NCI-H748 treated with DMSO at 0.1 percent for 48 hours (cell line): ENCODE measurements around the gene SERINC4.

ENCODE experiments used
- DNase-seq: peaks from one replicate; lab custom pipeline; 2025; lab: John Stamatoyannopoulos, UW

The SERINC4 gene

GRCh38 chr15:43796566-43796965 is 3.5 kb downstream of the SERINC4 start:
- no peak for DNase-seq

- DNase-seq = no peak
These were observed 4.0 kb downstream of the SERINC4 start for GRCh38 chr15:43795997-43796396.

- DNase-seq = no peak
These were observed 4.8 kb downstream of the SERINC4 start for GRCh38 chr15:43795197-43795596.

- DNase-seq = no peak
These were observed 5.6 kb downstream of the SERINC4 start for GRCh38 chr15:43794269-43795037.

GRCh38 chr15:43793647-43794046 is 6.4 kb downstream of the SERINC4 start:
- no peak for DNase-seq

GRCh38 chr15:43792761-43793476 is 7.1 kb downstream of the SERINC4 start:
- no peak for DNase-seq

GRCh38 chr15:43791993-43792760 is 7.8 kb downstream of the SERINC4 start, which contains the start of gene SERF2:
TSS of gene SERF2 (plus strand) at chr15:43792320. CDS start at chr15:43792377, 57 bp downstream.
- peak; percentile 83 for DNase-seq

- no peak for DNase-seq
These were observed 10.6 kb downstream of the SERINC4 start for GRCh38 chr15:43789409-43789808.

GRCh38 chr15:43779016-43779415 is 21.0 kb downstream of the SERINC4 start:
- DNase-seq = no peak

GRCh38 chr15:43777267-43777914 is 22.6 kb downstream of the SERINC4 start:
- DNase-seq = peak; percentile 49

GRCh38 chr15:43776718-43777266 is 23.2 kb downstream of the SERINC4 start, which contains the start of gene ELL3:
TSS of gene ELL3 (minus strand) at chr15:43776966. CDS start at chr15:43776901, 65 bp downstream.
- DNase-seq = peak; percentile 49

GRCh38 chr15:43776101-43776717 is 23.8 kb downstream of the SERINC4 start:
- DNase-seq = no peak

GRCh38 chr15:43775411-43775965 is 24.5 kb downstream of the SERINC4 start:
- DNase-seq = no peak

- no peak for DNase-seq
These were observed 26.0 kb downstream of the SERINC4 start for GRCh38 chr15:43774062-43774461.

- DNase-seq = no peak
These were observed 27.4 kb downstream of the SERINC4 start for GRCh38 chr15:43772624-43773023.

GRCh38 chr15:43771816-43772215 is 28.2 kb downstream of the SERINC4 start:
- no peak for DNase-seq

- DNase-seq = peak; percentile 5
These were observed 30.3 kb downstream of the SERINC4 start for GRCh38 chr15:43769584-43770228.

GRCh38 chr15:43763819-43764446 is 36.1 kb downstream of the SERINC4 start:
- DNase-seq = no peak

- DNase-seq = no peak
These were observed 37.2 kb downstream of the SERINC4 start for GRCh38 chr15:43762824-43763223.

GRCh38 chr15:43751885-43752284 is 48.1 kb downstream of the SERINC4 start:
- no peak for DNase-seq
